Vagina (tissue), 2 donors: ENCODE measurements around the gene RANBP10.

Experiments
- CTCF ChIP-seq, 3 experiments: fragments of 450-650 bp in 2 of 3; fragments of 200-600 bp in 1 of 3; sonication (generic) in 1 of 3; IDR thresholded peaks; one replicate each; pipeline ENCODE4 v1.5.1; 2017 to 2019; ENCODE audit warnings: antibody characterized with exemption in 3 of 3, mild to moderate bottlenecking in 2 of 3, moderate library complexity in 2 of 3
- POLR2A ChIP-seq, 2 donors: fragments of 450-650 bp; IDR thresholded peaks; one replicate each; pipeline ENCODE4 v1.6.1; 2017; ENCODE audit warnings: antibody characterized with exemption in 2 of 2, mild to moderate bottlenecking in 2 of 2, moderate library complexity in 2 of 2

GRCh38 chr16:67729636-67730248 is 76.6 kb downstream of the RANBP10 start:
- no peak for TF ChIP-seq POLR2A (IDR thresholded peaks at IDR 0.05)
- no peak for TF ChIP-seq CTCF (IDR thresholded peaks at IDR 0.05)
